GM12872 (cell line): ENCODE results near the gene BIRC2.
A peak's percentile ranks its signal among the peaks of the same experiment; 100 is the strongest.

Source experiments
- TF ChIP-seq, protein P1 (sequence below): IDR thresholded peaks from 3 replicates; pipeline ENCODE4 v1.5.1; 2011; ENCODE audit warnings: low read depth, mild to moderate bottlenecking, low read length, moderate library complexity; ENCODE audit not compliant: insufficient read depth

BIRC2 gene

DNA sequence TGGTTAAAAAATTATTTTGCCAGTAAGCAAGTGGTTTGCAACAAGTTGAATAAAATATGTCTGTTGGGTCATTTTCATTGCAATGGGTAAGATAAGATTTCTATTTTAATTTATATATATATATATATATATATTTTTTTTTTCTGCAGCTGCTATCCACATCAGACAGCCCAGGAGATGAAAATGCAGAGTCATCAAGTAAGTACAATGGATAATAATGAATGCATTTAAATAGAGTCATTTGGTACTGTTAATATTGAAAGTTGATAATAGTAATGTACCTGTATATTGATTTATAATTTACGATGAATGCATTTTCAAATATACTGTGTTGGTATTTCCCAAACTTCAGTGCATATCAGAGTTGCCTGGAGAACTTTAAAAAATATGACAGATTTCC, 18.3 kb upstream of the BIRC2 start:
- TF ChIP-seq, protein P1, sequence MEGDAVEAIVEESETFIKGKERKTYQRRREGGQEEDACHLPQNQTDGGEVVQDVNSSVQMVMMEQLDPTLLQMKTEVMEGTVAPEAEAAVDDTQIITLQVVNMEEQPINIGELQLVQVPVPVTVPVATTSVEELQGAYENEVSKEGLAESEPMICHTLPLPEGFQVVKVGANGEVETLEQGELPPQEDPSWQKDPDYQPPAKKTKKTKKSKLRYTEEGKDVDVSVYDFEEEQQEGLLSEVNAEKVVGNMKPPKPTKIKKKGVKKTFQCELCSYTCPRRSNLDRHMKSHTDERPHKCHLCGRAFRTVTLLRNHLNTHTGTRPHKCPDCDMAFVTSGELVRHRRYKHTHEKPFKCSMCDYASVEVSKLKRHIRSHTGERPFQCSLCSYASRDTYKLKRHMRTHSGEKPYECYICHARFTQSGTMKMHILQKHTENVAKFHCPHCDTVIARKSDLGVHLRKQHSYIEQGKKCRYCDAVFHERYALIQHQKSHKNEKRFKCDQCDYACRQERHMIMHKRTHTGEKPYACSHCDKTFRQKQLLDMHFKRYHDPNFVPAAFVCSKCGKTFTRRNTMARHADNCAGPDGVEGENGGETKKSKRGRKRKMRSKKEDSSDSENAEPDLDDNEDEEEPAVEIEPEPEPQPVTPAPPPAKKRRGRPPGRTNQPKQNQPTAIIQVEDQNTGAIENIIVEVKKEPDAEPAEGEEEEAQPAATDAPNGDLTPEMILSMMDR = no peak

DNA sequence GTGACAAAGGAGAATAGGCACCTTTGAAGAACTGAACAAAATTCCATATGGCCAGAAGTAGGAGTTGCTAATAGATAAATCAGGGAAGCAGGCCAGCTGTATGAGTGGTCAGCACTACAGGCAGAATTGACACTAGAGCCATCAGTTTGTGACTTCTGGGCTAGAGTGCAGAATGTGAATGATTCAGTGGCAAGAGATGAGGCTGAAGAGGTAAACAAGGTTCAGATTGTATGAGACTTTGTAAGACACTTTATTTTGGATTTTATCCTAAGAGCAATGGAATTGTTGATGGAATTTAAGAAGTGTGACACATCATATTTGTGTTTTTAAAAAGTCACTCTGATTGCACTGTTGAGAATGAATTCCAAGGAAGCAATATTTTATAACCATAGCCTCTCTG, 16.8 kb upstream of the BIRC2 start:
- TF ChIP-seq, protein P1 = no peak

DNA sequence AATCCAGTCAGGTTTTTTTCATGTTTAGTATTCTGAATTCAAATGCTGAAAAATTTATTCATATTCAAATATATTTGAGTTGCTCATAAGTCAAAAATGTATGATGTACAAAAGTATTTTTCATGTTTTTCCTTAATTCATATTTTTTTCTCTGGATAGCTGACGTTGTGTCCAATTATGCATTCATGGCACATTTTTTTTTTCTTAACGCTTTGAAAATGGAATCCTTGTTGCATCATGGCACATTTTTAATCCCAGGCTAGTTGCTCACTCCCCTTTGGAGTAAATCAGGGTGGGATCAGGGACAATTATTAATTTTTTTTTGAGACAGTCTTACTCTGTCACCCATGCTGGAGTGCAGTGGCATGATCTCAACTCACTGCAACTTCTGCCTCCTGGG, 15.7 kb upstream of the BIRC2 start:
- TF ChIP-seq, protein P1 = no peak

DNA sequence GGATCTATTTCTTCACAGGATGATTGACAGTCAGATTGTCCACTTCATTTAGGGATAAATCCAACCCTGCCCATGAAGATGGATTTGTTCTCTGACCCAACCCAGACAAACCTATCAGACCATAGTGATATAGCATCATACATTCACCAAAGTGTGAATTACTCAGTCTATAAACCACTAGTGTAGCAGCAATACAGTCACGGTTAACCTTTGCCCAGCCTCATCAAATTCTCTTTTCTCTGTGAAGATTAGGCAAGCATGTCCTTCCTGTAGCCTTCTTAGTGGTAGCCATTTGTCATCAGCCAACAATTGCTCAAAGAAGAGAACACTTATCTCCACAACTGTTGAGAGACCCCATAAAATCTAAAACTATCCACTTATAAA, 14.4 kb upstream of the BIRC2 start:
- TF ChIP-seq, protein P1 = no peak

DNA sequence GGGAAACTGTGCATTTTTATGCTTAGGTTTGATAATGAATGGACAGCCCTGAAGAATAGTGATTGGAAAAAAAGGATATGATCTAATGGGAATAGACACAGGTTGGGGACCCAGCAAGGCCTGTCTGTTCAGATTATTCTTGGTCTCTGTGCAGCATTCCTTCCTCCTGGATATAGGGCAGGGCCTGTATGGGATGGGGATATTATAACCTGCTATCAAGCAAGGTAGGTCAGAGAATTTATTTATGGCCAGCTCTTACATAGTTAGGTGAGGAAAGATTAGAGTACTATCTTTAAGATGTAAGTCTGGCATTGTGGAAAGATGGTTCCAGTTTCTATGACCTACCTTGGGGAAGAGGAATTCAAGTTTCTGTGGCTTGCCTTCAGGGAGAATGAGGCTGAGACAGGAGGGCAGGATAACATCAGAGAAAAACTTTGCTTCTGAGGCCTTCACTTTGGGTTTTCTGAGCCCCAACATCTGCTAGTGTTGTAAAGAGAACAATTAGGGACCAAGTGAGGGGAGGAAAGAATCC, 8.5 kb upstream of the BIRC2 start:
- TF ChIP-seq, protein P1 = no peak

DNA sequence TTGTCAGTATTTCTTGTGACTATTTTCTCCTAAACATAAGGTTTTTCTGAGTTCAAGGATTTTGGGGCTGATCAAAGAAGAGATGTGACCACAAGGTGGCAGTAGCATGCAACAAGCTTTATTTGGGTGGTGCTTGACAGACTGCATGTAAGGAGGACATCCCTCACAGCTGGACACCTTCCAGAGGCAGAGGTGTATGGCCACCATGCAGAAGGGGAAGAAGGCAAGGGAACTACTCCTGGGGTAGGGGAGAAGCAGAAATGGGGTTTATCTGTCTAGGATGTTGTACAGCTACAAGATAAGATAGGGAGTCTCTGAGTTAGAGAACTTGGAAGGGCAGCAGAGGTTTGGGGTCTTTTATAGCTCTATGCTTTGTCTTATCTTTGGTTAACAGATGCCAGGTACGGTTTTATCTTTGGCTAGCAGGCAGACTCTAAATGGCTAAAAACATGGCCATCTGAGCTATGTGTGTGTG, 5.1 kb upstream of the BIRC2 start:
- TF ChIP-seq, protein P1 = peak; percentile 81

DNA sequence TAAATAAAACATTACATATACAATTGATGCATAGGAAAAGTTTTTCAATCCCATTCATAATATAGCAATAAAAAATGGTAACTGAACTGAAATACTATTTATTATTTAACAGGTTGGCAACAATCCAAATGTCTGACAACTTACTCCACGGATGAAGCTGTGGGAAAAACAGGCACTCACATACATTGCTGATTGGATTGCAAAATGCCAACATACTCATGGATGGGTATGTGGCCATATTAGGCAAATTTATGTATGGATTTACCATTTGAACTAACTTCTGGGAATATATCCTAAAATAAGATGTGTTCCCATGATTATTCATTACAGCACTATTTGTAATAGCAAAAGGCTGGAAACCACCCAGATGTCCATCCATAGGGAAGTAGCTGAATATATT, 3.2 kb upstream of the BIRC2 start:
- TF ChIP-seq, protein P1 = no peak
